Measurements from ENCODE around the gene SNX6.

Gene SNX6

GRCh38 chr14:34522496-34522895 is 107.5 kb downstream of the SNX6 start:
- no peak for TF ChIP-seq TAF1 (IDR thresholded peaks at IDR 0.05; ENCODE audit: borderline replicate concordance, insufficient read depth, low read length)
- no peak for TF ChIP-seq REST (IDR thresholded peaks at IDR 0.05; ENCODE audit: insufficient read depth in 1 of 2, low read depth in 2 of 2, low read length in 2 of 2)
- no peak for TF ChIP-seq POLR2AphosphoS5 (IDR thresholded peaks at IDR 0.05; ENCODE audit: low read depth, low read length)
- no peak for TF ChIP-seq FOXP2 (optimal IDR thresholded peaks at IDR 0.05; ENCODE audit: borderline replicate concordance, extremely low read depth, extremely low read length, insufficient read depth)
- TF ChIP-seq SIN3A (IDR thresholded peaks at IDR 0.05; ENCODE audit: borderline replicate concordance, insufficient read depth, low read length): no peak

All from PFSK-1 (cell line).